H1 (cell line): ENCODE results near the gene IRF5. TPM values are rescaled to one million over a fixed set of nuclear protein-coding genes. Genes with fewer than 3 reads are reported as not detected.

ENCODE experiments used
- CTCF ChIA-PET: fragments of 300-600 bp; sonication (Branson Sonifier 250); formaldehyde crosslinking; loops from one replicate; lab custom pipeline; 2021; ENCODE audit not compliant: partially characterized antibody; lab: Charles Lee
- POLR2A ChIA-PET: fragments of 300-600 bp; sonication (Branson Sonifier 250); formaldehyde crosslinking; loops from one replicate; lab custom pipeline; 2021; ENCODE audit warnings: inconsistent platforms; ENCODE audit not compliant: partially characterized antibody; lab: Charles Lee
- DNase-seq, 2 experiments: peaks; one replicate each; pipeline versions ENCODE4 v3.0.0 to v3.0.0-alpha.2; 2010 to 2022; ENCODE audit warnings: low spot score in 2 of 2, low read depth in 1 of 2, mixed read lengths in 1 of 2
- FAIRE-seq: peaks from 2 replicates; lab custom pipeline; 2011; peaks lifted over from hg19 to GRCh38; lab: Jason Lieb, UNC
- H2AFZ ChIP-seq: 2 replicates; pipeline ENCODE4 v1.8.1; 2012; ENCODE audit warnings: low read length, inconsistent platforms
- H2AK5ac ChIP-seq: 2 replicates; pipeline ENCODE4 v1.6.1; 2013; ENCODE audit warnings: low read depth, low read length
- H2BK120ac ChIP-seq: replicated peaks from 2 replicates; pipeline ENCODE3; 2013; ENCODE audit warnings: low read depth, low read length, inconsistent platforms
- H2BK12ac ChIP-seq: 2 replicates; pipeline ENCODE4 v1.6.1; 2013; ENCODE audit warnings: low read depth, low read length
- H2BK15ac ChIP-seq: 2 replicates; pipeline ENCODE4 v1.6.1; 2013; ENCODE audit warnings: low read length
- H2BK20ac ChIP-seq: 2 replicates; pipeline ENCODE4 v1.6.1; 2013; ENCODE audit warnings: low read length
- H2BK5ac ChIP-seq: 2 replicates; pipeline ENCODE4 v1.6.1; 2013; ENCODE audit warnings: low read depth, low read length
- H3K14ac ChIP-seq: 2 replicates; pipeline ENCODE4 v1.6.1; 2013; ENCODE audit warnings: inconsistent platforms; ENCODE audit not compliant: insufficient read length
- H3K18ac ChIP-seq: 2 replicates; pipeline ENCODE4 v1.6.1; 2013; ENCODE audit warnings: low read length; ENCODE audit errors: extremely low read depth
- H3K23ac ChIP-seq: 2 replicates; pipeline ENCODE4 v1.6.1; 2013; ENCODE audit warnings: inconsistent platforms; ENCODE audit not compliant: insufficient read length
- H3K23me2 ChIP-seq: 2 replicates; pipeline ENCODE4 v1.6.1; 2013; ENCODE audit warnings: low read depth, low read length
- H3K27ac ChIP-seq: 2 replicates; pipeline ENCODE4 v1.6.1; 2011; ENCODE audit warnings: low read depth, low read length, inconsistent platforms
- H3K27me3 ChIP-seq, 4 experiments: replicated peaks in 1 of 4; 1 replicate in 1 of 4; 2 replicates in 3 of 4; pipeline versions ENCODE4 v1.6.1 to v1.8.1; 2011 to 2013; ENCODE audit warnings: low read length in 3 of 4, mild to moderate bottlenecking in 3 of 4, inconsistent platforms in 2 of 4, mixed read lengths in 2 of 4, moderate library complexity in 1 of 4; ENCODE audit not compliant: control insufficient read depth in 3 of 4, insufficient read depth in 3 of 4; ENCODE audit errors: extremely low read depth in 1 of 4
- H3K36me3 ChIP-seq, 4 experiments: 2 replicates each; pipeline versions ENCODE4 v1.6.1 to v1.8.1; 2011 to 2013; ENCODE audit warnings: mild to moderate bottlenecking in 4 of 4, low read length in 3 of 4, moderate library complexity in 2 of 4, control low read depth in 1 of 4, inconsistent platforms in 1 of 4; ENCODE audit not compliant: insufficient read depth in 4 of 4, control insufficient read depth in 2 of 4
- H3K4ac ChIP-seq: replicated peaks from 2 replicates; pipeline ENCODE3; 2013; ENCODE audit warnings: low read length, low read depth, mixed read lengths, inconsistent platforms; ENCODE audit not compliant: insufficient read length
- H3K4me1 ChIP-seq, 4 experiments: replicated peaks in 1 of 4; 1 replicate in 1 of 4; 2 replicates in 3 of 4; pipeline versions ENCODE4 v1.6.1 to v1.8.1; 2011 to 2013; ENCODE audit warnings: low read length in 3 of 4, inconsistent platforms in 2 of 4, mixed read lengths in 1 of 4; ENCODE audit not compliant: insufficient read depth in 4 of 4, control insufficient read depth in 3 of 4
- H3K4me2 ChIP-seq, 2 experiments: 2 replicates each; pipeline versions ENCODE4 v1.6.1 to v1.8.1; 2011 to 2013; ENCODE audit warnings: low read depth in 2 of 2, low read length in 2 of 2, control low read depth in 1 of 2, inconsistent platforms in 1 of 2, mild to moderate bottlenecking in 1 of 2; ENCODE audit not compliant: insufficient read depth in 1 of 2
- H3K4me3 ChIP-seq, 4 experiments: fragments of 200-600, 300-600 bp in 1 of 4; sonication (generic), shearing (Covaris generic), sonication (Bioruptor Twin) in 1 of 4; 2 replicates each; pipeline versions ENCODE4 v1.5.1 to v1.8.1; 2011 to 2016; ENCODE audit warnings: low read length in 4 of 4, low read depth in 3 of 4, control low read depth in 2 of 4, inconsistent platforms in 2 of 4, mild to moderate bottlenecking in 2 of 4, mixed read lengths in 1 of 4, moderate library complexity in 1 of 4; ENCODE audit not compliant: insufficient read depth in 2 of 4; ENCODE audit errors: extremely low read depth in 1 of 4
- H3K56ac ChIP-seq: replicated peaks from 2 replicates; pipeline ENCODE3; 2013; ENCODE audit warnings: low read depth, mild to moderate bottlenecking, mixed read lengths, low read length, inconsistent platforms; ENCODE audit not compliant: insufficient read length
- H3K79me1 ChIP-seq: 2 replicates; pipeline ENCODE4 v1.6.1; 2013; ENCODE audit warnings: low read depth, low read length, control low read depth
- H3K79me2 ChIP-seq, 2 experiments: 2 replicates each; pipeline versions ENCODE4 v1.6.1 to v1.8.1; 2012 to 2013; ENCODE audit warnings: low read length in 2 of 2, mild to moderate bottlenecking in 2 of 2, inconsistent platforms in 1 of 2; ENCODE audit not compliant: insufficient read depth in 2 of 2, control insufficient read depth in 1 of 2
- H3K9ac ChIP-seq, 4 experiments: replicated peaks in 1 of 4; 1 replicate in 1 of 4; 2 replicates in 3 of 4; pipeline versions ENCODE4 v1.6.1 to v1.8.1; 2011 to 2013; ENCODE audit warnings: low read depth in 3 of 4, low read length in 3 of 4, control low read depth in 2 of 4, mild to moderate bottlenecking in 2 of 4, moderate library complexity in 2 of 4, inconsistent platforms in 1 of 4; ENCODE audit errors: extremely low read depth in 1 of 4
- H3K9me3 ChIP-seq, 2 experiments: 2 replicates each; pipeline versions ENCODE4 v1.6.1 to v1.8.1; 2012 to 2013; ENCODE audit warnings: mild to moderate bottlenecking in 2 of 2, moderate library complexity in 2 of 2, control low read depth in 1 of 2, inconsistent platforms in 1 of 2, low read depth in 1 of 2, low read length in 1 of 2, mixed read lengths in 1 of 2; ENCODE audit not compliant: insufficient read depth in 2 of 2
- H4K20me1 ChIP-seq, 2 experiments: replicated peaks in 1 of 2; 2 replicates each; pipeline versions ENCODE3 to v1.8.1; 2011 to 2013; ENCODE audit warnings: inconsistent platforms in 2 of 2, low read length in 2 of 2, mild to moderate bottlenecking in 1 of 2; ENCODE audit not compliant: insufficient read depth in 2 of 2, control insufficient read depth in 1 of 2
- H4K5ac ChIP-seq: 2 replicates; pipeline ENCODE4 v1.6.1; 2013; ENCODE audit warnings: low read length, low read depth, mixed read lengths, inconsistent platforms; ENCODE audit not compliant: insufficient read length
- H4K8ac ChIP-seq: 2 replicates; pipeline ENCODE4 v1.8.0; 2013; ENCODE audit warnings: mild to moderate bottlenecking, moderate library complexity, low read length, inconsistent platforms; ENCODE audit not compliant: insufficient read depth; ENCODE audit errors: extremely low read depth
- H4K91ac ChIP-seq: replicated peaks from 2 replicates; pipeline ENCODE3; 2013; ENCODE audit warnings: low read length, mixed read lengths, inconsistent platforms; ENCODE audit not compliant: insufficient read length
- CBX5 ChIP-seq: fragments of 300-800, 300-1000 bp; sonication (generic); IDR thresholded peaks from 2 replicates; pipeline ENCODE4 v1.7.1; 2016; ENCODE audit warnings: antibody characterized with exemption, low read length, low read depth
- CEBPB ChIP-seq: IDR thresholded peaks from 2 replicates; pipeline ENCODE4 v1.6.1; 2012; ENCODE audit warnings: low read depth, low read length
- CHD1 ChIP-seq: IDR thresholded peaks from 2 replicates; pipeline ENCODE4 v1.6.1; 2012; ENCODE audit warnings: low read depth, low read length, improper control_type of control experiment
- CHD2 ChIP-seq: IDR thresholded peaks from 2 replicates; pipeline ENCODE4 v1.6.1; 2012; ENCODE audit warnings: low read length, improper control_type of control experiment
- E2F6 ChIP-seq: IDR thresholded peaks from 2 replicates; pipeline ENCODE4 v1.6.1; 2012; ENCODE audit warnings: inconsistent platforms
- EP300 ChIP-seq, 2 experiments: IDR thresholded peaks; 1 replicate in 1 of 2; 2 replicates in 1 of 2; pipeline ENCODE4 v1.6.1; 2011 to 2012; ENCODE audit warnings: low read depth in 2 of 2, low read length in 2 of 2, mild to moderate bottlenecking in 2 of 2, borderline replicate concordance in 1 of 2, inconsistent platforms in 1 of 2, moderate library complexity in 1 of 2
- GTF2F1 ChIP-seq: IDR thresholded peaks from 2 replicates; pipeline ENCODE4 v1.6.1; 2012; ENCODE audit warnings: low read depth, low read length, improper control_type of control experiment, borderline replicate concordance
- HDAC6 ChIP-seq: IDR thresholded peaks from one replicate; pipeline ENCODE4 v1.7.1; 2012; ENCODE audit warnings: low read depth, mild to moderate bottlenecking, inconsistent platforms, low read length, moderate library complexity
- SIX5 ChIP-seq: IDR thresholded peaks from 2 replicates; pipeline ENCODE4 v1.6.1; 2011; ENCODE audit warnings: mild to moderate bottlenecking, low read depth, low read length
- TAF1 ChIP-seq: IDR thresholded peaks from 2 replicates; pipeline ENCODE4 v1.6.1; 2011; ENCODE audit warnings: mild to moderate bottlenecking, low read depth, low read length
- TAF7 ChIP-seq: optimal IDR thresholded peaks from 2 replicates; pipeline ENCODE3; 2011; ENCODE audit warnings: low read depth, mild to moderate bottlenecking, inconsistent platforms, low read length, moderate library complexity, borderline replicate concordance
- WGBS, 2 experiments: shearing (Covaris generic) in 1 of 2; methylation state at CpG; one replicate each; pipeline versions ENCODE4 v1.1.6 to v1.1.7; 2013 to 2015; ENCODE audit warnings: low lambda C conversion rate in 2 of 2, mixed read lengths in 2 of 2, inconsistent platforms in 1 of 2, low coverage in 1 of 2, missing lambda C conversion rate in 1 of 2; ENCODE audit not compliant: insufficient replicate concordance in 2 of 2, insufficient coverage in 1 of 2, insufficient read length in 1 of 2; ENCODE audit errors: extremely low coverage in 1 of 2, missing lambda C conversion rate in 1 of 2; 5-methylcytosine and 5-hydroxymethylcytosine counted together
- polyA plus RNA-seq, 7 experiments: library from polyadenylated mRNA; depleted of rRNA in 3 of 7; stranded (reverse) in 5 of 7; unstranded in 2 of 7; fragments of >200 nt in 5 of 7; fragments of 200-250 nt in 2 of 7; gene quantifications; 1 replicate in 5 of 7; 2 replicates in 1 of 7; 4 replicates in 1 of 7; pipeline versions ENCODE4 v1.2.1 to v1.2.3, GENCODE V29; 2011 to 2013; ENCODE audit warnings: missing spikeins in 2 of 7, mixed read lengths in 2 of 7
- total RNA-seq: library from RNA; stranded (reverse); fragmentation: NEBNext Ultra II Directional; extraction: Animal tissue kit (Norgen Biotek cat#: 25700); gene quantifications from 2 replicates; pipeline ENCODE4 v1.2.1, GENCODE V29; 2021

IRF5 gene
- total and polyA plus RNA-seq, 2 of the 8 experiments (the other 6 are each of a cell fraction or from before 2014, with no cell fraction given), result 0.28 to 1.1 TPM

DNA sequence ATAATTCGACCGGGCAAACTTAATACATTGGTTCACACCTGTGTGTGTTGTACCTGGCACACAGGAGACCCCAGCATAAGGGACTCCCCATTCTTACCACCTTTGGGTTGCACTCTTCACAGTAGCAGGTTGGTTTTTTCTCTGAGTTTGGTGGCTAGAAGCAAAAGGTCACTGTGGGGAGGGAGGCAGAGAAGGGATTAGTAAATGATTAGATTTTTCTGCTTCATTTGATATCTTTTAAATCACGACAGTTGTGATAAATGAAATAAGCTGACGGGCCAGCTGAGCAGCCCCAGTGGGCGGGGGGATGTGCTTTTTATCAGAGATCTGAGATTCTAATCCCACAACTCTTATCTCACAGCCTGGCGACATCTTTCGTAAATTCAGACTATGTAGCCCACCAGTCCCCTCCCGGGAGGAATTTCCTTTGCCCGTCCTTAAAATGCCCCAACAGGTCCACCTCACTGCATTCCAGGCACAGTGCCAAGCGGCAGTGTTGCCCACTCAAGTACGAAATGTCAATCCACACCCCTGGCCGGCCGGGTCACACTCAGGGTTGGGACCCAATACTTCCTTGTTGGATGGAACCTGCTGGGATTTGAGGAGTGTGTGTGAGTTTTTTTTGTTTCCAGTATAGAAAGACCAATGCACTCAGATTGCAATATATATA, 16.7 kb upstream of the IRF5 start:
- Histone ChIP-seq H3K4ac (no peak overlapping the region), H3K18ac (no peak overlapping the region), H4K20me1 (peaks cover 0 to 1% of the 10 kb centered on the region in 2 experiments), H4K8ac (no peak overlapping the region), H2BK5ac (no peak overlapping the region), H3K9ac (no peak overlapping the region), H3K4me3 (no peak overlapping the region), H3K23me2 (no peaks in the 10 kb centered on the region; the same call in 1 of the 2 replicates), H4K91ac (no peak overlapping the region), H3K79me1 (no peaks in the 10 kb centered on the region), H3K9me3 (no peaks in the 10 kb centered on the region), H2BK15ac (no peak overlapping the region), H2BK20ac (no peak overlapping the region), H3K56ac (no peak overlapping the region), H3K4me1 (peaks cover 2 to 6% (median 3%) of the 10 kb centered on the region in 4 experiments; a peak in 4 of 7 replicates), H2BK12ac (no peak overlapping the region), H2AK5ac (no peak overlapping the region), H3K36me3 (no peaks in the 10 kb centered on the region), H2BK120ac (no peak overlapping the region), H3K79me2 (no peaks in the 10 kb centered on the region), H3K27me3 (peaks cover 7 to 16% (median 15%) of the 10 kb centered on the region in 4 experiments; a peak in 6 of 7 replicates), H3K23ac (no peak overlapping the region), H3K27ac (no peak overlapping the region), H3K14ac (no peak overlapping the region), H4K5ac (no peak overlapping the region), H2AFZ (no peak overlapping the region), H3K4me2 (no peak overlapping the region)
- POLR2A ChIA-PET, result interaction anchor here (1.8 to 2.5 kb wide), 2 partner anchors 10 to 13 kb away, joined by 5 to 8 read pairs; no protein-coding TSS in a partner anchor
- 84% methylated on average over 13 of the region's 13 CpGs; no CpG with 5 or more reads in 1 of the 2 experiments for WGBS, 2 experiments
- FAIRE-seq, result no peak
- peak in 1 of 2 experiments; percentile 42 for DNase-seq
- TF ChIP-seq TAF7 (no peak), GTF2F1 (no peak), CHD1 (no peak), CEBPB (no peak), CBX5 (no peak), E2F6 (no peak), EP300 (IDR thresholded peaks at IDR 0.05; ENCODE audit: borderline replicate concordance in 1 of 2, low read depth in 2 of 2, low read length in 2 of 2) (no peak), SIX5 (no peak), HDAC6 (no peak), TAF1 (no peak), CHD2 (no peak)
- CTCF ChIA-PET, result interaction anchor here (0.6 to 4.5 kb wide), 9 partner anchors 10 to 113 kb away, joined by 3 to 32 read pairs (median 3); partner anchors contain the start of gene KCP
